NCI-H146 treated with DMSO at 0.1 percent for 48 hours (cell line): ENCODE data around the gene CFAP99.
"Not testable (repeated sequence)": the region's sequence is repeated elsewhere in the genome, so short reads cannot be mapped to it uniquely, and the experiment has no call there.

ENCODE experiments used
- DNase-seq: peaks from one replicate; lab custom pipeline; 2025; ENCODE audit not compliant: unreplicated experiment; lab: John Stamatoyannopoulos, UW

Gene CFAP99

GRCh38 chr4:2465032-2465431, 46.3 kb downstream of the CFAP99 start:
- no peak for DNase-seq

GRCh38 chr4:2465544-2465943, 46.8 kb downstream of the CFAP99 start:
- not testable (repeated sequence) for DNase-seq

GRCh38 chr4:2468456-2469191, 49.9 kb downstream of the CFAP99 start, which contains the start of gene RNF4:
Gene RNF4, plus strand, starts transcription at chr4:2469106. Its CDS starts 21,388 bp downstream, at chr4:2490494.
- DNase-seq: peak; percentile 96

- no peak for DNase-seq
Measured at GRCh38 chr4:2469192-2469984, 50.6 kb downstream of the CFAP99 start.

- no peak for DNase-seq
Measured at GRCh38 chr4:2470791-2471190, 52.0 kb downstream of the CFAP99 start.

- DNase-seq: no peak
Measured at GRCh38 chr4:2472187-2472586, 53.4 kb downstream of the CFAP99 start.

- DNase-seq: no peak
Measured at GRCh38 chr4:2478229-2478628, 59.5 kb downstream of the CFAP99 start.

GRCh38 chr4:2480649-2481048, 61.9 kb downstream of the CFAP99 start:
- no peak for DNase-seq

- DNase-seq: no peak
Measured at GRCh38 chr4:2482192-2482591, 63.4 kb downstream of the CFAP99 start.

GRCh38 chr4:2482693-2483092, 63.9 kb downstream of the CFAP99 start:
- no peak for DNase-seq

- no peak for DNase-seq
Measured at GRCh38 chr4:2483237-2483636, 64.5 kb downstream of the CFAP99 start.

- no peak for DNase-seq
Measured at GRCh38 chr4:2484185-2484584, 65.4 kb downstream of the CFAP99 start.

- DNase-seq: no peak
Measured at GRCh38 chr4:2484993-2485392, 66.2 kb downstream of the CFAP99 start.

- DNase-seq: no peak
Measured at GRCh38 chr4:2485956-2486355, 67.2 kb downstream of the CFAP99 start.

GRCh38 chr4:2486981-2487380, 68.2 kb downstream of the CFAP99 start:
- DNase-seq: no peak

- no peak for DNase-seq
Measured at GRCh38 chr4:2487632-2488031, 68.9 kb downstream of the CFAP99 start.

- DNase-seq: no peak
Measured at GRCh38 chr4:2489081-2489805, 70.5 kb downstream of the CFAP99 start.

GRCh38 chr4:2489841-2490552, 71.2 kb downstream of the CFAP99 start:
- no peak for DNase-seq

- DNase-seq: no peak
Measured at GRCh38 chr4:2492970-2493369, 74.2 kb downstream of the CFAP99 start.

GRCh38 chr4:2494992-2495391, 76.2 kb downstream of the CFAP99 start:
- DNase-seq: no peak

GRCh38 chr4:2497324-2497723, 78.6 kb downstream of the CFAP99 start:
- no peak for DNase-seq
